ENCODE data around the gene ATP10B.

DNA sequence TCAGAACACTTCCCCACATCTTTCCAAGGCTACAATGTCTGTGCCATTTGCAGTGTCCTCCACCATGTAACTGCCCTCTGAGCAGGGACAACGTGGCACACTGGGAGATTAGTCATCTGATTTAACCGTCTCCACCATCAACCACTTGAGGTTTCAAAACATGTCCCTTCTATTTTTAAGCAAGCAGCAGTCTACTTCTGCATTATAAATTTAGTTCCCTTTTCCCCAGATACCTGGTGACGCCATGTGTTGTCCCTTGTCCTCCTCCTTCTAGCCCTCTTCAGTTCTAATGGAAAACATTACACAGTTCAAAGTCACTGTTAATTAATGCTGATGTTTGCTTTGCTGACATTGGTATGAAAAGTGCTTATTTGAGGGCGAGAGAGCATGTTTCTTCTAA is 52.8 kb downstream of the ATP10B start:
- TF ChIP-seq, protein P1, sequence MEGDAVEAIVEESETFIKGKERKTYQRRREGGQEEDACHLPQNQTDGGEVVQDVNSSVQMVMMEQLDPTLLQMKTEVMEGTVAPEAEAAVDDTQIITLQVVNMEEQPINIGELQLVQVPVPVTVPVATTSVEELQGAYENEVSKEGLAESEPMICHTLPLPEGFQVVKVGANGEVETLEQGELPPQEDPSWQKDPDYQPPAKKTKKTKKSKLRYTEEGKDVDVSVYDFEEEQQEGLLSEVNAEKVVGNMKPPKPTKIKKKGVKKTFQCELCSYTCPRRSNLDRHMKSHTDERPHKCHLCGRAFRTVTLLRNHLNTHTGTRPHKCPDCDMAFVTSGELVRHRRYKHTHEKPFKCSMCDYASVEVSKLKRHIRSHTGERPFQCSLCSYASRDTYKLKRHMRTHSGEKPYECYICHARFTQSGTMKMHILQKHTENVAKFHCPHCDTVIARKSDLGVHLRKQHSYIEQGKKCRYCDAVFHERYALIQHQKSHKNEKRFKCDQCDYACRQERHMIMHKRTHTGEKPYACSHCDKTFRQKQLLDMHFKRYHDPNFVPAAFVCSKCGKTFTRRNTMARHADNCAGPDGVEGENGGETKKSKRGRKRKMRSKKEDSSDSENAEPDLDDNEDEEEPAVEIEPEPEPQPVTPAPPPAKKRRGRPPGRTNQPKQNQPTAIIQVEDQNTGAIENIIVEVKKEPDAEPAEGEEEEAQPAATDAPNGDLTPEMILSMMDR (optimal IDR thresholded peaks at IDR 0.05 in 1 of 3, IDR thresholded peaks at IDR 0.05 in 1 of 3, conservative IDR thresholded peaks at IDR 0.05 in 1 of 3; ENCODE audit: extremely low read depth in 1 of 3, insufficient read depth in 2 of 3, low read length in 3 of 3) = no peak
- TF ChIP-seq EZH2 (IDR thresholded peaks at IDR 0.05; ENCODE audit: low read length) = no peak

Measured in keratinocyte (primary cell).